CD14-positive monocyte (primary cell): ENCODE results near the gene CYP4B1. TPM values are rescaled to one million over a fixed set of nuclear protein-coding genes. Genes with fewer than 3 reads are reported as not detected.

Experiments
- DNase-seq, 3 donors: peaks; one replicate each; pipeline ENCODE4 v3.0.0-alpha.2; 2011 to 2022
- H2AFZ ChIP-seq: 2 replicates; pipeline ENCODE4 v1.6.0; 2012; ENCODE audit warnings: mild to moderate bottlenecking, low read depth, low read length, inconsistent platforms; ENCODE audit not compliant: insufficient read depth, poor library complexity, severe bottlenecking
- H3K27ac ChIP-seq, 2 donors: 1 replicate in 1 of 2; 2 replicates in 1 of 2; pipeline ENCODE4 v1.5.1; 2012 to 2013; ENCODE audit warnings: low read length in 2 of 2, control low read depth in 1 of 2, inconsistent platforms in 1 of 2, low read depth in 1 of 2, mild to moderate bottlenecking in 1 of 2
- H3K27me3 ChIP-seq, 2 donors: one replicate each; pipeline versions ENCODE4 v1.6.0 to v1.6.1; 2011 to 2013; ENCODE audit warnings: low read length in 2 of 2; ENCODE audit not compliant: control insufficient read depth in 2 of 2, insufficient read depth in 2 of 2
- H3K36me3 ChIP-seq, 2 donors: replicated peaks in 1 of 2; 1 replicate in 1 of 2; 2 replicates in 1 of 2; pipeline versions ENCODE4 v1.5.1 to v1.6.1; 2012 to 2013; ENCODE audit warnings: low read length in 2 of 2, control low read depth in 1 of 2, inconsistent platforms in 1 of 2, mild to moderate bottlenecking in 1 of 2; ENCODE audit not compliant: insufficient read depth in 2 of 2, control insufficient read depth in 1 of 2
- H3K4me1 ChIP-seq, 2 donors: 1 replicate in 1 of 2; 2 replicates in 1 of 2; pipeline versions ENCODE4 v1.5.1 to v1.6.1; 2012 to 2013; ENCODE audit warnings: low read length in 2 of 2, control low read depth in 1 of 2, inconsistent platforms in 1 of 2, mild to moderate bottlenecking in 1 of 2, moderate library complexity in 1 of 2; ENCODE audit not compliant: insufficient read depth in 2 of 2, control insufficient read depth in 1 of 2
- H3K4me2 ChIP-seq: replicated peaks from 2 replicates; pipeline ENCODE3; 2012; ENCODE audit warnings: low read length, moderate library complexity, mild to moderate bottlenecking; ENCODE audit not compliant: poor library complexity, severe bottlenecking; ENCODE audit errors: extremely low read depth
- H3K4me3 ChIP-seq, 3 experiments: fragments of 200-600 bp in 1 of 3; sonication (generic) in 1 of 3; replicated peaks in 1 of 3; 1 replicate in 2 of 3; 2 replicates in 1 of 3; pipeline ENCODE4 v1.5.1; 2011 to 2013; ENCODE audit warnings: low read length in 3 of 3, mild to moderate bottlenecking in 3 of 3, control low read depth in 2 of 3, low read depth in 2 of 3, inconsistent platforms in 1 of 3, moderate library complexity in 1 of 3
- H3K79me2 ChIP-seq: 2 replicates; pipeline ENCODE4 v1.6.0; 2012; ENCODE audit warnings: mild to moderate bottlenecking, control low read depth, inconsistent platforms, low read length, moderate library complexity; ENCODE audit not compliant: insufficient read depth
- H3K9ac ChIP-seq: 2 replicates; pipeline ENCODE4 v1.6.0; 2017; ENCODE audit warnings: low read length, mild to moderate bottlenecking; ENCODE audit not compliant: insufficient read depth, poor library complexity, severe bottlenecking
- H3K9me3 ChIP-seq, 2 donors: replicated peaks in 1 of 2; 1 replicate in 1 of 2; 2 replicates in 1 of 2; pipeline versions ENCODE4 v1.5.1 to v1.6.1; 2012 to 2013; ENCODE audit warnings: low read length in 2 of 2, control low read depth in 1 of 2; ENCODE audit not compliant: control insufficient read depth in 1 of 2, insufficient read depth in 1 of 2
- H4K20me1 ChIP-seq: 2 replicates; pipeline ENCODE4 v1.6.0; 2012; ENCODE audit warnings: mild to moderate bottlenecking, low read length, control low read depth, moderate library complexity; ENCODE audit not compliant: insufficient read depth
- H3K27ac Mint-ChIP-seq, 7 donors: one replicate each; pipeline ENCODE4 v1.8.0; 2020; ENCODE audit warnings: mild to moderate bottlenecking in 7 of 7, mixed read lengths in 7 of 7, moderate library complexity in 6 of 7, inconsistent platforms in 2 of 7
- H3K27me3 Mint-ChIP-seq, 3 donors: one replicate each; pipeline ENCODE4 v1.8.0; 2021 to 2022; ENCODE audit warnings: low read depth in 3 of 3, mild to moderate bottlenecking in 3 of 3, mixed read lengths in 3 of 3, moderate library complexity in 3 of 3, inconsistent platforms in 1 of 3
- H3K36me3 Mint-ChIP-seq, 2 donors: one replicate each; pipeline ENCODE4 v1.8.0; 2020; ENCODE audit warnings: mixed read lengths in 2 of 2, inconsistent platforms in 1 of 2, mild to moderate bottlenecking in 1 of 2
- H3K4me1 Mint-ChIP-seq: one replicate; pipeline ENCODE4 v1.8.0; 2020; ENCODE audit warnings: mild to moderate bottlenecking, mixed read lengths
- H3K4me3 Mint-ChIP-seq, 2 donors: one replicate each; pipeline ENCODE4 v1.8.0; 2020; ENCODE audit warnings: mild to moderate bottlenecking in 2 of 2, mixed read lengths in 2 of 2, moderate library complexity in 1 of 2
- H3K9me3 Mint-ChIP-seq, 7 donors: one replicate each; pipeline ENCODE4 v1.8.0; 2020 to 2022; ENCODE audit warnings: mixed read lengths in 7 of 7, mild to moderate bottlenecking in 6 of 7, moderate library complexity in 6 of 7, inconsistent platforms in 2 of 7
- CTCF ChIP-seq: fragments of 200-600 bp; IDR thresholded peaks from one replicate; pipeline ENCODE4 v1.8.0; 2022; ENCODE audit warnings: antibody characterized with exemption, mild to moderate bottlenecking
- WGBS: methylation state at CpG from one replicate; pipeline ENCODE4 v1.1.5; 2013; ENCODE audit warnings: missing lambda C conversion rate; ENCODE audit not compliant: insufficient coverage; 5-methylcytosine and 5-hydroxymethylcytosine counted together
- intact Hi-C, 2 donors: fragments of 100-400 bp; cut with micrococcal nuclease; formaldehyde crosslinking; loops; one replicate each; pipeline versions ENCODE4 v1.15.0 to v1.15.1; 2023
- polyA plus RNA-seq, 3 donors: library from polyadenylated mRNA; depleted of rRNA in 1 of 3; unstranded in 2 of 3; stranded (reverse) in 1 of 3; fragments of 300-500 nt in 2 of 3; fragments of >200 nt in 1 of 3; fragmentation: Illumina TruSeq in 2 of 3; gene quantifications; 1 replicate in 2 of 3; 2 replicates in 1 of 3; pipeline ENCODE4 v1.2.3, GENCODE V29; 2012 to 2021

Gene CYP4B1
- polyA plus RNA-seq, 3 donors, result not detected

DNA sequence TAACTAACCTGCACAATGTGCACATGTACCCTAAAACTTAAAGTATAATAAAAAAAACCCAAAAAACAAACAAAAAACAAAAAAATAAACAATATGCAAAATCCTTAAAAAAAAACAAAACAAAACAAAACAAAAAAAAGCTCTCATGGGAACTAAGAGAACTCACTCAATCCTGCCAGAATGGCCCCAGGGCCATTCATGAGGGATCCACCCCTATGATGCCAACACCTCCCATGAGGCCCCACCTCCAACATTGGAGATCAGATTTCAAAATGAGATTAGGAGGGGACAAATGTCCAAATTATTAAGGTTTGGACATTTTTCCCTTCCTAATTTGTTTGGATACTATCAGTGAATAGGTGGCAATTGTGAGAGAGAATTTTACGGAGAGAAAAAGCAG, 10.2 kb downstream of the CYP4B1 start:
- Mint-ChIP-seq H3K4me3 (no peak overlapping the region), H3K27ac (no peak overlapping the region), H3K9me3 (peaks cover 0 to 8% (median 0%) of the 10 kb centered on the region in 7 donors), H3K27me3 (peaks cover 0 to 10% (median 10%) of the 10 kb centered on the region in 3 donors), H3K4me1 (no peaks in the 10 kb centered on the region), H3K36me3 (no peaks in the 10 kb centered on the region)
- Histone ChIP-seq H3K9ac (no peak overlapping the region), H4K20me1 (no peaks in the 10 kb centered on the region), H2AFZ (no peak overlapping the region), H3K79me2 (no peaks in the 10 kb centered on the region), H3K27ac (no peak overlapping the region), H3K27me3 (no peaks in the 10 kb centered on the region), H3K4me2 (no peak overlapping the region), H3K36me3 (no peaks in the 10 kb centered on the region), H3K4me1 (no peaks in the 10 kb centered on the region), H3K4me3 (no peak overlapping the region), H3K9me3 (no peaks in the 10 kb centered on the region)
- no peak for TF ChIP-seq CTCF
- no CpG with 5 or more reads among the region's 1 CpG for WGBS
- intact Hi-C loops, result no loop called here
- no peak for DNase-seq

- H4K20me1 ChIP-seq, result no peaks in the 10 kb centered on the region
- Mint-ChIP-seq H3K4me3 (no peak overlapping the region), H3K27me3 (peaks cover 0 to 10% (median 5%) of the 10 kb centered on the region in 3 donors), H3K36me3 (no peaks in the 10 kb centered on the region), H3K9me3 (peaks cover 0 to 11% (median 0%) of the 10 kb centered on the region in 7 donors), H3K4me1 (no peaks in the 10 kb centered on the region), H3K27ac (no peak overlapping the region)
- no peak for DNase-seq
- H3K79me2 ChIP-seq, result no peaks in the 10 kb centered on the region
- intact Hi-C loops, result no loop called here
- H3K27me3 ChIP-seq, result no peaks in the 10 kb centered on the region
- no peak overlapping the region for H3K4me2 ChIP-seq
- H2AFZ ChIP-seq, result no peak overlapping the region
- no peaks in the 10 kb centered on the region for H3K9me3 ChIP-seq
- no peak overlapping the region for H3K9ac ChIP-seq
- H3K36me3 ChIP-seq, result no peaks in the 10 kb centered on the region
- H3K4me1 ChIP-seq, result no peaks in the 10 kb centered on the region
- H3K27ac ChIP-seq, result no peak overlapping the region
- no peak overlapping the region for H3K4me3 ChIP-seq
- no peak for TF ChIP-seq CTCF
- WGBS, result 90% methylated on average over 2 of the region's 3 CpGs
These were observed 11.1 kb downstream of the CYP4B1 start for GRCh38 chr1:46809904-46810303.
